Spleen (tissue), 11 donors: ENCODE data around the gene MYO7A. TPM values are rescaled to one million over a fixed set of nuclear protein-coding genes. Genes with fewer than 3 reads are reported as not detected.

Experiments used
- DNase-seq: peaks from one replicate; pipeline ENCODE4 v3.0.0-alpha.2; 2020
- H3K27ac ChIP-seq, 8 donors: fragments of 200-600 bp; sonication (generic) in 7 of 8; 1 replicate in 4 of 8; 2 replicates in 4 of 8; pipeline versions ENCODE4 v1.5.0 to v1.8.0; 2016 to 2021; ENCODE audit warnings: inconsistent platforms in 4 of 8, mild to moderate bottlenecking in 4 of 8, moderate library complexity in 1 of 8
- H3K27me3 ChIP-seq, 7 donors: fragments of 200-600 bp; sonication (generic) in 6 of 7; replicated peaks in 1 of 7; 1 replicate in 4 of 7; 2 replicates in 3 of 7; pipeline versions ENCODE4 v1.5.0 to v1.8.0; 2016 to 2021; ENCODE audit warnings: inconsistent platforms in 3 of 7, mild to moderate bottlenecking in 1 of 7
- H3K36me3 ChIP-seq, 6 donors: fragments of 200-600 bp; sonication (generic) in 5 of 6; 1 replicate in 4 of 6; 2 replicates in 2 of 6; pipeline versions ENCODE4 v1.5.0 to v1.8.0; 2016 to 2021; ENCODE audit warnings: inconsistent platforms in 2 of 6
- H3K4me1 ChIP-seq, 6 donors: fragments of 200-600 bp; sonication (generic) in 5 of 6; 1 replicate in 3 of 6; 2 replicates in 3 of 6; pipeline versions ENCODE4 v1.5.0 to v1.8.0; 2016 to 2021; ENCODE audit warnings: inconsistent platforms in 3 of 6
- H3K4me3 ChIP-seq, 8 donors: fragments of 200-600 bp; sonication (generic) in 7 of 8; 1 replicate in 4 of 8; 2 replicates in 4 of 8; pipeline versions ENCODE4 v1.5.0 to v1.8.0; 2016 to 2021; ENCODE audit warnings: inconsistent platforms in 4 of 8, mild to moderate bottlenecking in 4 of 8, moderate library complexity in 2 of 8
- H3K9me3 ChIP-seq, 8 donors: fragments of 200-600 bp; sonication (generic) in 7 of 8; 1 replicate in 4 of 8; 2 replicates in 4 of 8; pipeline versions ENCODE4 v1.5.0 to v1.8.0; 2016 to 2021; ENCODE audit warnings: inconsistent platforms in 4 of 8
- POLR2A ChIP-seq, 3 donors: fragments of 450-650 bp; IDR thresholded peaks; one replicate each; pipeline ENCODE4 v1.5.1; 2017; ENCODE audit warnings: antibody characterized with exemption in 3 of 3, mild to moderate bottlenecking in 1 of 3
- POLR2AphosphoS5 ChIP-seq, 3 donors: sonication (generic); formaldehyde crosslinking; IDR thresholded peaks; one replicate each; pipeline ENCODE4 v1.5.1; 2017; ENCODE audit warnings: antibody characterized with exemption in 3 of 3
- WGBS, 5 donors: extraction: QIAGEN DNeasy Blood & Tissue Kit in 3 of 5; methylation state at CpG; one replicate each; pipeline versions ENCODE4 v1.1.5 to v1.1.7; 2013 to 2018; 5-methylcytosine and 5-hydroxymethylcytosine counted together
- intact Hi-C: fragments of 100-400 bp; cut with DNase I; formaldehyde crosslinking; loops from one replicate; pipeline ENCODE4 v1.15.0; 2023; ENCODE audit warnings: low total_unique reads
- polyA plus RNA-seq, 3 donors: library from polyadenylated mRNA; stranded (reverse); fragments of 200-250 nt; gene quantifications; one replicate each; pipeline ENCODE4 v1.2.1, GENCODE V29; 2013
- total RNA-seq, 7 donors: library from RNA; depleted of rRNA in 3 of 7; stranded (reverse); fragments of >200 nt in 3 of 7; fragmentation: NEBNext Ultra II Directional in 4 of 7; extraction: Animal tissue kit (Norgen Biotek cat#: 25700) in 4 of 7; gene quantifications; one replicate each; pipeline versions ENCODE4 v1.1.0 to v1.2.1, GENCODE V29; 2016 to 2021
- TF ChIP-seq, protein P1 (sequence below), 11 experiments: fragments of 200-600 bp in 7 of 11; fragments of 450-650 bp in 4 of 11; sonication (generic) in 4 of 11; IDR thresholded peaks in 8 of 11; conservative IDR thresholded peaks in 3 of 11; 1 replicate in 7 of 11; 2 replicates in 4 of 11; pipeline versions ENCODE4 v1.4.0 to v1.8.0; 2016 to 2021; ENCODE audit warnings: antibody characterized with exemption in 11 of 11, inconsistent platforms in 4 of 11, mild to moderate bottlenecking in 1 of 11
- donor health status: healthy with polysubstance abuse.
- donor health status: DM: no; HTN: no; CAD: no; lungs with moderate emphysema.
- donor health status: DM: no; HTN: no; CAD: no.
- donor health status: Bipolar disorder and iron deficiency.
- donor health status: healthy.
- donor health status: DM: no; HTN: no; CAD: no.
- donor health status: DM: yes; HTN: yes; CAD: no.

The MYO7A gene
- total and polyA plus RNA-seq, 10 donors: 3.5 to 147 (median 33.0) TPM

DNA sequence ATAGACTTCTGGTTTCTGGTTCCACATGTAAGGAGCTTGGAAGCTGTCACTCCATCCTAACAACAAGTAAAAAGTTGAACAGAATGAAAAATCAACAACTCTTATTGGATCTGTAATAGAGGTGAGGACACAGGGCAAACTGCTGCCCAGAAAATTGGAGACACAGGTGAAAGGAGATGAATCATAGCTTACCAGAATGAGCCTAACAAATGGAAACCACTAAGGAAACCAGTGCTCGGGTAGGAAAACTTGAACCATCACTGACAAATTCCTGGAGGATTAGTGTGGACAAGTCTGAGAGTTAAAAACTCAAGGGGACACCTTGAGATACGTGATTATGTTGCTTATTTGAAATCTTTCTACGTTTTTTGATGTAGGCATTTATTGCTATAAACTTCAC, 121.4 kb downstream of the MYO7A start:
- Histone ChIP-seq H3K27ac (no peak overlapping the region), H3K4me1 (no peaks in the 10 kb centered on the region), H3K27me3 (no peaks in the 10 kb centered on the region), H3K4me3 (no peak overlapping the region), H3K36me3 (no peaks in the 10 kb centered on the region), H3K9me3 (peaks cover 0 to 21% (median 11%) of the 10 kb centered on the region in 8 donors)
- TF ChIP-seq POLR2A (IDR thresholded peaks at IDR 0.05): no peak
- TF ChIP-seq, protein P1, sequence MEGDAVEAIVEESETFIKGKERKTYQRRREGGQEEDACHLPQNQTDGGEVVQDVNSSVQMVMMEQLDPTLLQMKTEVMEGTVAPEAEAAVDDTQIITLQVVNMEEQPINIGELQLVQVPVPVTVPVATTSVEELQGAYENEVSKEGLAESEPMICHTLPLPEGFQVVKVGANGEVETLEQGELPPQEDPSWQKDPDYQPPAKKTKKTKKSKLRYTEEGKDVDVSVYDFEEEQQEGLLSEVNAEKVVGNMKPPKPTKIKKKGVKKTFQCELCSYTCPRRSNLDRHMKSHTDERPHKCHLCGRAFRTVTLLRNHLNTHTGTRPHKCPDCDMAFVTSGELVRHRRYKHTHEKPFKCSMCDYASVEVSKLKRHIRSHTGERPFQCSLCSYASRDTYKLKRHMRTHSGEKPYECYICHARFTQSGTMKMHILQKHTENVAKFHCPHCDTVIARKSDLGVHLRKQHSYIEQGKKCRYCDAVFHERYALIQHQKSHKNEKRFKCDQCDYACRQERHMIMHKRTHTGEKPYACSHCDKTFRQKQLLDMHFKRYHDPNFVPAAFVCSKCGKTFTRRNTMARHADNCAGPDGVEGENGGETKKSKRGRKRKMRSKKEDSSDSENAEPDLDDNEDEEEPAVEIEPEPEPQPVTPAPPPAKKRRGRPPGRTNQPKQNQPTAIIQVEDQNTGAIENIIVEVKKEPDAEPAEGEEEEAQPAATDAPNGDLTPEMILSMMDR (IDR thresholded peaks at IDR 0.05 in 8 of 11, conservative IDR thresholded peaks at IDR 0.05 in 3 of 11): no peak
- no peak for TF ChIP-seq POLR2AphosphoS5 (IDR thresholded peaks at IDR 0.05)
- no peak for DNase-seq
- WGBS, 5 donors: 70 to 96% (median 88%) methylated on average over 3 of the region's 3 CpGs
- intact Hi-C loops: no loop called here

DNA sequence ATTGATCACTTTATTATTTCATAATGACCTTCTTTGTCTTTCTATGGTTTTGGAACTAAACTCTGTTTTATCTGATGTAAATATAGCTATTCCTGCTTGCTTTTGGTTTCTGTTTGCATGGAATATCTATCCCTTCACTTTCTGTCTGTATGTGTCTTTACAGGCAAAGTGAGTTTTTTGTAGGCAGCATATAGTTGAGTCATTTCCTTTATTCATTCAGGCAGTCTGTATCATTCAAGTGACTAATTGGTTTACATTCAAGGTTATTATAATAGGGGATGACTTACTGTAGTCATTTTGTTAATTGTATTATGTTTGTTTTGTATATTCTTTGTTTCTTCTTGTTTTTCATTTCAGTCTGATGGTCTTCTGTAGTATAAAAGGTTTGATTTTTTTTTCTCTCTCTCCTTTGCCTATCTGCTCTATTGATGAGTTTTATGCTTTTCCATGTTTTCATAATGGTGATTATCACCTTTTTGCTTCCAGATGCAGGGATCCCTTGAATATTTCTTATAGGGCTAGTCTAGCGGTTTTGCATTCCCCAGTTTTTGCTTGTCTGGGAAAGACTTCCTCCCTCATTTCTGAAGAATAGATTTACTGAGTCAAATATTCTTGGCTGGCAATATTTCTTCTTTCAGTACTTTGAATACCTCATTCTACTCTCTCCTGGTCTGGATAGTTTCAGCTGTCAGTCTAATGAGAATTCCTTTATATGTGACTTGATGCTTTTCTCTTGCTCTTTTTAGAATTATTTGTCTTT, 123.0 kb downstream of the MYO7A start:
- Histone ChIP-seq H3K4me1 (no peaks in the 10 kb centered on the region), H3K4me3 (no peak overlapping the region), H3K36me3 (no peaks in the 10 kb centered on the region), H3K9me3 (peaks cover 0 to 21% (median 11%) of the 10 kb centered on the region in 8 donors), H3K27me3 (peaks cover 0 to 6% (median 0%) of the 10 kb centered on the region in 7 donors), H3K27ac (no peak overlapping the region)
- no peak for DNase-seq
- intact Hi-C loops: no loop called here
- WGBS, 5 donors: 88 to 100% (median 97%) methylated on average over 1 of the region's 1 CpG
- TF ChIP-seq, protein P1 (IDR thresholded peaks at IDR 0.05 in 8 of 11, conservative IDR thresholded peaks at IDR 0.05 in 3 of 11): no peak
- TF ChIP-seq POLR2A (IDR thresholded peaks at IDR 0.05) (no peak), POLR2AphosphoS5 (IDR thresholded peaks at IDR 0.05) (no peak)

GRCh38 chr11:77252555-77253270, 124.7 kb downstream of the MYO7A start:
- no peak for DNase-seq
- intact Hi-C loops: no loop called here

More at GRCh38 chr11:77252555-77253270, 124.7 kb downstream of the MYO7A start:
- WGBS, 5 donors: 88 to 96% (median 92%) methylated on average over 3 of the region's 3 CpGs
- no peak for TF ChIP-seq POLR2AphosphoS5 (IDR thresholded peaks at IDR 0.05)
- no peak for TF ChIP-seq POLR2A (IDR thresholded peaks at IDR 0.05)
- TF ChIP-seq, protein P1 (IDR thresholded peaks at IDR 0.05 in 8 of 11, conservative IDR thresholded peaks at IDR 0.05 in 3 of 11): no peak
- Histone ChIP-seq H3K27ac (no peak overlapping the region), H3K36me3 (no peaks in the 10 kb centered on the region), H3K27me3 (peaks cover 0 to 6% (median 0%) of the 10 kb centered on the region in 7 donors), H3K9me3 (peaks cover 0 to 21% (median 11%) of the 10 kb centered on the region in 8 donors), H3K4me1 (no peaks in the 10 kb centered on the region), H3K4me3 (no peak overlapping the region)
